BJ (cell line): ENCODE data around the gene CCDC150. TPM values are rescaled to one million over a fixed set of nuclear protein-coding genes. Genes with fewer than 3 reads are reported as not detected.
"Not testable (repeated sequence)": the region's sequence is repeated elsewhere in the genome, so short reads cannot be mapped to it uniquely, and the experiment has no call there.

Source experiments
- CTCF ChIA-PET: fragments of 350-600 bp; formaldehyde crosslinking; extraction: SDS; loops from one replicate; lab custom pipeline; 2021; ENCODE audit warnings: antibody characterized with exemption, inconsistent platforms; lab: Yijun Ruan, JAX
- POLR2A ChIA-PET: fragments of 300-600 bp; sonication (Branson Sonifier 250); formaldehyde crosslinking; extraction: SDS; loops from one replicate; lab custom pipeline; 2021; ENCODE audit warnings: antibody characterized with exemption; lab: Charles Lee
- DNase-seq: peaks from one replicate; pipeline ENCODE4 v3.0.0-alpha.2; 2011; ENCODE audit warnings: low read depth
- H3K27me3 ChIP-seq: 2 replicates; pipeline ENCODE4 v1.6.0; 2011; ENCODE audit warnings: low read length; ENCODE audit not compliant: control insufficient read depth, insufficient read depth
- H3K36me3 ChIP-seq: 2 replicates; pipeline ENCODE4 v1.5.1; 2011; ENCODE audit warnings: low read length; ENCODE audit not compliant: control insufficient read depth, insufficient read depth
- H3K4me3 ChIP-seq: 2 replicates; pipeline ENCODE4 v1.5.1; 2011; ENCODE audit warnings: low read depth, mild to moderate bottlenecking, control low read depth, low read length
- polyA plus RNA-seq: library from polyadenylated mRNA; depleted of rRNA; stranded (reverse); fragments of >200 nt; gene quantifications from 2 replicates; pipeline ENCODE4 v1.2.3, GENCODE V29; 2011
- TF ChIP-seq, protein P1 (sequence below): IDR thresholded peaks from 2 replicates; pipeline ENCODE4 v1.5.1; 2011; ENCODE audit warnings: low read depth, mild to moderate bottlenecking, control low read depth, inconsistent platforms, low read length, moderate library complexity; ENCODE audit not compliant: insufficient read depth

CCDC150 gene
- polyA plus RNA-seq, 1 experiment = 0.96 TPM

GRCh38 chr2:196679368-196679767, 39.9 kb downstream of the CCDC150 start:
- Histone ChIP-seq H3K4me3 (no peak overlapping the region), H3K36me3 (no peaks in the 10 kb centered on the region), H3K27me3 (no peaks in the 10 kb centered on the region)
- DNase-seq = no peak
- TF ChIP-seq, protein P1, sequence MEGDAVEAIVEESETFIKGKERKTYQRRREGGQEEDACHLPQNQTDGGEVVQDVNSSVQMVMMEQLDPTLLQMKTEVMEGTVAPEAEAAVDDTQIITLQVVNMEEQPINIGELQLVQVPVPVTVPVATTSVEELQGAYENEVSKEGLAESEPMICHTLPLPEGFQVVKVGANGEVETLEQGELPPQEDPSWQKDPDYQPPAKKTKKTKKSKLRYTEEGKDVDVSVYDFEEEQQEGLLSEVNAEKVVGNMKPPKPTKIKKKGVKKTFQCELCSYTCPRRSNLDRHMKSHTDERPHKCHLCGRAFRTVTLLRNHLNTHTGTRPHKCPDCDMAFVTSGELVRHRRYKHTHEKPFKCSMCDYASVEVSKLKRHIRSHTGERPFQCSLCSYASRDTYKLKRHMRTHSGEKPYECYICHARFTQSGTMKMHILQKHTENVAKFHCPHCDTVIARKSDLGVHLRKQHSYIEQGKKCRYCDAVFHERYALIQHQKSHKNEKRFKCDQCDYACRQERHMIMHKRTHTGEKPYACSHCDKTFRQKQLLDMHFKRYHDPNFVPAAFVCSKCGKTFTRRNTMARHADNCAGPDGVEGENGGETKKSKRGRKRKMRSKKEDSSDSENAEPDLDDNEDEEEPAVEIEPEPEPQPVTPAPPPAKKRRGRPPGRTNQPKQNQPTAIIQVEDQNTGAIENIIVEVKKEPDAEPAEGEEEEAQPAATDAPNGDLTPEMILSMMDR = no peak
- ChIA-PET POLR2A (no interaction called here), CTCF (no interaction called here)

- no peak for DNase-seq
- no peaks in the 10 kb centered on the region for H3K27me3 ChIP-seq
- POLR2A ChIA-PET = no interaction called here
- TF ChIP-seq, protein P1 = no peak
- CTCF ChIA-PET = interaction anchor here (0.6 kb wide), 1 partner anchor 30 kb away, joined by 3 read pairs; no protein-coding TSS in a partner anchor
- no peaks in the 10 kb centered on the region for H3K36me3 ChIP-seq
- H3K4me3 ChIP-seq = no peak overlapping the region
Observed at GRCh38 chr2:196681510-196681909, 42.0 kb downstream of the CCDC150 start.

DNA sequence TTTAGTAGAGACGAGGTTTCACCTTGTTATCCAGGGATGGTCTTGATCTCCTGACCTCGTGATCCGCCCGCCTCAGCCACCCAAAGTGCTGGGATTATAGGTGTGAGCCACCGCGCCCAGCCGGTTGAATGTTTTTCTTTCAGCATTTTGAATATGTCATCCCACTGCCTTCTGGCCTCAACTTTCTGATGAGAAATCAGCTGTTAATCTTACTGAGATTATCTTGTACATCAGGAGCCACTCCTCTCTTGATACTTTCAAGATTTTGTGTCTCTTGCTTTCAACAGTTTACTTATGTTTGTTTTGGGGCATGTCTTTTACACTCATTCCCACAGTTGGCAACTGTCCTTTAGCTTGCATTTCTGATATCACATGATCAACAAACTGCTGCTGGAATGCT, 46.3 kb downstream of the CCDC150 start:
- DNase-seq = no peak
- no peaks in the 10 kb centered on the region for H3K27me3 ChIP-seq
- ChIA-PET CTCF (no interaction called here), POLR2A (no interaction called here)
- H3K4me3 ChIP-seq = no peak overlapping the region
- H3K36me3 ChIP-seq = no peaks in the 10 kb centered on the region
- TF ChIP-seq, protein P1 = no peak

- DNase-seq, H3K4me3 ChIP-seq, H3K27me3 ChIP-seq, CTCF ChIA-PET, H3K36me3 ChIP-seq, POLR2A ChIA-PET: not testable (repeated sequence)
Observed at GRCh38 chr2:196686737-196687136, 47.2 kb downstream of the CCDC150 start.

DNA sequence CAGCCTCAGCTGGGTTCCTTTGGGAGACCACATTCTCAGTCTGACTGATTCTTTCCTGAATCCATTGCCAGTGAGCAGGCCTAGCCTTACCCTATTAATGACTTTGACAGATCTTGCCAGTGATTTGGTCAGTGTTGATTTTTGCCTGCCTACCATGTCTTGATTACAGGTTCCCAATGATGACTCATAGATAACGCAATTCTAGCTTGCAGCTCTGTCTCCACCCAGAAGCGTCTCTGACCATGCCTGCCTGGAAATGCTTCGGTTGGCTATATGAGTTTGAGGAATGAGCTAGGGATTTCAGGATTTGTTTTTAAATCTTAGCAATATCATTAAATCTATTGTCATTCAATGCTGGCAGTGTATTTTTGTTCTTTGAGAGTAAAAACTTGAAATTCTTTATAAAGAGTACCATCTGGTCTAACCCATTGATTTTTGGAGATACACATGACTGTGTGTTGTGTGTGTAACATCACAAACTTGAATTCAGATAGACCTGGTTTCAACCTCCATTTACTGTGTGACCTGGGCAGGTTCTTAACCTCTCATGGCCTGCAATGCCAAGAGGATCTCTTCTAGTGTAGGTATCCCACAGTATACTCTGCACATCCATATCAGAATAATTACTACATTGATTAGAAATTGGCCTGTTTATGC, 57.0 kb downstream of the CCDC150 start:
- CTCF ChIA-PET = no interaction called here
- DNase-seq = no peak
- POLR2A ChIA-PET = no interaction called here
- H3K4me3 ChIP-seq = no peak overlapping the region
- H3K27me3 ChIP-seq = no peaks in the 10 kb centered on the region
- TF ChIP-seq, protein P1 = no peak
- no peaks in the 10 kb centered on the region for H3K36me3 ChIP-seq

GRCh38 chr2:196697825-196698224, 58.3 kb downstream of the CCDC150 start:
- Histone ChIP-seq H3K27me3 (no peaks in the 10 kb centered on the region), H3K4me3 (no peak overlapping the region), H3K36me3 (no peaks in the 10 kb centered on the region)
- ChIA-PET CTCF (no interaction called here), POLR2A (no interaction called here)
- DNase-seq = no peak
- TF ChIP-seq, protein P1 = no peak
